DND-41 (cell line): ENCODE results near the gene NFASC.

Experiments used
- ATAC-seq: fragments of 200-7000 bp; cut with Tn5 transposase; 3 replicates; pipeline ENCODE4 v1.9.1; 2021; ENCODE audit warnings: low read depth; ENCODE audit not compliant: insufficient read depth
- DNase-seq: peaks from one replicate; pipeline ENCODE4 v3.0.0-alpha.2; 2020
- H2AFZ ChIP-seq: 2 replicates; pipeline ENCODE4 v1.6.0; 2012; ENCODE audit warnings: low read depth, low read length
- H3K27ac ChIP-seq: 2 replicates; pipeline ENCODE4 v1.5.1; 2012; ENCODE audit warnings: low read length, inconsistent platforms
- H3K27me3 ChIP-seq: fragments of 200-600 bp; sonication (generic); 2 replicates; pipeline ENCODE4 v1.6.0; 2012; ENCODE audit warnings: low read length, mild to moderate bottlenecking, inconsistent platforms; ENCODE audit not compliant: insufficient read depth, poor library complexity
- H3K36me3 ChIP-seq: 2 replicates; pipeline ENCODE4 v1.5.1; 2012; ENCODE audit warnings: low read length, inconsistent platforms; ENCODE audit not compliant: insufficient read depth
- H3K4me1 ChIP-seq: 2 replicates; pipeline ENCODE4 v1.5.1; 2012; ENCODE audit warnings: mild to moderate bottlenecking, low read length; ENCODE audit not compliant: insufficient read depth
- H3K4me2 ChIP-seq: 2 replicates; pipeline ENCODE4 v1.6.0; 2012; ENCODE audit warnings: mild to moderate bottlenecking, moderate library complexity, low read length, inconsistent platforms; ENCODE audit not compliant: insufficient read depth
- H3K4me3 ChIP-seq, 2 experiments: fragments of 200-600 bp in 1 of 2; shearing (Covaris generic) in 1 of 2; 2 replicates each; pipeline ENCODE4 v1.5.1; 2012 to 2016; ENCODE audit warnings: inconsistent platforms in 2 of 2, low read length in 2 of 2, mild to moderate bottlenecking in 2 of 2, low read depth in 1 of 2, moderate library complexity in 1 of 2
- H3K79me2 ChIP-seq: 2 replicates; pipeline ENCODE4 v1.6.0; 2012; ENCODE audit warnings: low read length, inconsistent platforms; ENCODE audit not compliant: insufficient read depth
- H3K9ac ChIP-seq: 2 replicates; pipeline ENCODE4 v1.6.0; 2012; ENCODE audit warnings: low read depth, mild to moderate bottlenecking, inconsistent platforms, low read length, moderate library complexity
- H3K9me3 ChIP-seq: 2 replicates; pipeline ENCODE4 v1.5.1; 2012; ENCODE audit warnings: low read length, moderate library complexity, mild to moderate bottlenecking, inconsistent platforms; ENCODE audit not compliant: insufficient read depth, severe bottlenecking
- H4K20me1 ChIP-seq: 2 replicates; pipeline ENCODE4 v1.6.0; 2012; ENCODE audit warnings: low read length; ENCODE audit not compliant: insufficient read depth
- EZH2 ChIP-seq: IDR thresholded peaks from 3 replicates; pipeline ENCODE4 v1.6.1; 2012; ENCODE audit warnings: borderline replicate concordance, low read depth, mild to moderate bottlenecking, moderate library complexity, low read length, inconsistent platforms; ENCODE audit not compliant: severe bottlenecking
- TF ChIP-seq, protein P1 (sequence below): IDR thresholded peaks from 2 replicates; pipeline ENCODE4 v1.5.1; 2012; ENCODE audit warnings: borderline replicate concordance, low read length, moderate library complexity, mild to moderate bottlenecking; ENCODE audit not compliant: poor library complexity, severe bottlenecking; ENCODE audit errors: extremely low read depth

Gene NFASC

GRCh38 chr1:204878621-204879234 lies 8.1 kb downstream of the NFASC start:
- ATAC-seq (no peak), DNase-seq (no peak)
- TF ChIP-seq, protein P1, sequence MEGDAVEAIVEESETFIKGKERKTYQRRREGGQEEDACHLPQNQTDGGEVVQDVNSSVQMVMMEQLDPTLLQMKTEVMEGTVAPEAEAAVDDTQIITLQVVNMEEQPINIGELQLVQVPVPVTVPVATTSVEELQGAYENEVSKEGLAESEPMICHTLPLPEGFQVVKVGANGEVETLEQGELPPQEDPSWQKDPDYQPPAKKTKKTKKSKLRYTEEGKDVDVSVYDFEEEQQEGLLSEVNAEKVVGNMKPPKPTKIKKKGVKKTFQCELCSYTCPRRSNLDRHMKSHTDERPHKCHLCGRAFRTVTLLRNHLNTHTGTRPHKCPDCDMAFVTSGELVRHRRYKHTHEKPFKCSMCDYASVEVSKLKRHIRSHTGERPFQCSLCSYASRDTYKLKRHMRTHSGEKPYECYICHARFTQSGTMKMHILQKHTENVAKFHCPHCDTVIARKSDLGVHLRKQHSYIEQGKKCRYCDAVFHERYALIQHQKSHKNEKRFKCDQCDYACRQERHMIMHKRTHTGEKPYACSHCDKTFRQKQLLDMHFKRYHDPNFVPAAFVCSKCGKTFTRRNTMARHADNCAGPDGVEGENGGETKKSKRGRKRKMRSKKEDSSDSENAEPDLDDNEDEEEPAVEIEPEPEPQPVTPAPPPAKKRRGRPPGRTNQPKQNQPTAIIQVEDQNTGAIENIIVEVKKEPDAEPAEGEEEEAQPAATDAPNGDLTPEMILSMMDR, result no peak
- no peak for TF ChIP-seq EZH2
- Histone ChIP-seq H3K4me2 (no peak overlapping the region), H3K27me3 (peaks cover 21% of the 10 kb centered on the region), H3K9me3 (no peaks in the 10 kb centered on the region), H3K79me2 (no peaks in the 10 kb centered on the region), H3K4me1 (no peaks in the 10 kb centered on the region), H3K27ac (no peak overlapping the region), H3K9ac (no peak overlapping the region), H2AFZ (no peak overlapping the region), H3K36me3 (no peaks in the 10 kb centered on the region), H4K20me1 (no peaks in the 10 kb centered on the region), H3K4me3 (no peak overlapping the region)

GRCh38 chr1:204879351-204879750 lies 8.7 kb downstream of the NFASC start:
- no peaks in the 10 kb centered on the region for H3K9me3 ChIP-seq
- peaks cover 24% of the 10 kb centered on the region for H3K27me3 ChIP-seq

DNA sequence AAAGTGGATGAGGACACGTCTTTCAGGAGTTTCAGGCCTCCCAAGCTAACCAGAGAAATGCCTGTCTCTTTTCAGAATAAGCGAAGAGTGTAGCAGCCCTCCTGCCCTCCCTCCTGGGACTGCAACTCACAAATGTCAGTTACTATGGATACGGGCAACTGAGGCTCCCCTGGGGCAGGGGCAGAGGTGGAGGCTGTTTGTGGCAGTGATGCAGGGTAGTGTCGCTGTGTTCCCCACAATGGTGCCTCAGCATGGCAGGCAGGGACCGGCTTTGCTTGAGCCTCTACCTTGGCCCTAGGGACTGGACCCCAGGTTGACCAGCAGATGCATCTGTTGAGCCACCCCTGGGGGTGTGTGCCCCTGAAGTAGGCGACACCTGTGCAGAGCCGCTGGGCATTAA lies 10.2 kb downstream of the NFASC start:
- Histone ChIP-seq H3K4me2 (no peak overlapping the region), H3K27ac (no peak overlapping the region)

More at GRCh38 chr1:204879351-204879750, 8.7 kb downstream of the NFASC start:
- H3K36me3 ChIP-seq, result no peaks in the 10 kb centered on the region
- no peak for TF ChIP-seq EZH2
- TF ChIP-seq, protein P1, result no peak
- no peak overlapping the region for H3K9ac ChIP-seq
- H3K4me3 ChIP-seq, result no peak overlapping the region
- no peak overlapping the region for H3K4me2 ChIP-seq
- H3K4me1 ChIP-seq, result no peaks in the 10 kb centered on the region
- ATAC-seq (no peak), DNase-seq (no peak)
- no peaks in the 10 kb centered on the region for H3K79me2 ChIP-seq
- H2AFZ ChIP-seq, result no peak overlapping the region
- H3K27ac ChIP-seq, result no peak overlapping the region
- H4K20me1 ChIP-seq, result no peaks in the 10 kb centered on the region

More for the DNA sequence above, 10.2 kb downstream of the NFASC start:
- DNase-seq (no peak), ATAC-seq (no peak)
- H3K9me3 ChIP-seq, result no peaks in the 10 kb centered on the region
- TF ChIP-seq, protein P1, result no peak
- TF ChIP-seq EZH2, result no peak
- H3K4me1 ChIP-seq, result no peaks in the 10 kb centered on the region
- no peak overlapping the region for H2AFZ ChIP-seq
- H3K4me3 ChIP-seq, result no peak overlapping the region
- no peaks in the 10 kb centered on the region for H3K36me3 ChIP-seq
- H3K27me3 ChIP-seq, result peaks cover 32% of the 10 kb centered on the region
- no peaks in the 10 kb centered on the region for H4K20me1 ChIP-seq
- no peaks in the 10 kb centered on the region for H3K79me2 ChIP-seq
- H3K9ac ChIP-seq, result no peak overlapping the region
